WTC11 (cell line): Measurements from ENCODE around the gene GPD1.

Experiments used
- ATF2 ChIP-seq: sonication (generic); formaldehyde crosslinking; IDR thresholded peaks from 2 replicates; pipeline ENCODE4 v1.8.1; 2022; ENCODE audit warnings: low read depth, missing genetic modification reagents, borderline replicate concordance
- CREB1 ChIP-seq: sonication (generic); formaldehyde crosslinking; IDR thresholded peaks from 2 replicates; pipeline ENCODE4 v1.8.0; 2023; ENCODE audit warnings: mild to moderate bottlenecking, missing genetic modification reagents
- FOXJ3 ChIP-seq: sonication (generic); formaldehyde crosslinking; IDR thresholded peaks from 2 replicates; pipeline ENCODE4 v1.9.0; 2021; ENCODE audit warnings: missing genetic modification reagents, mild to moderate bottlenecking, borderline replicate concordance
- NR2C2 ChIP-seq: sonication (generic); formaldehyde crosslinking; IDR thresholded peaks from 2 replicates; pipeline ENCODE4 v1.8.0; 2022; ENCODE audit warnings: mild to moderate bottlenecking, missing genetic modification reagents
- NR3C1 ChIP-seq: sonication (generic); formaldehyde crosslinking; conservative IDR thresholded peaks from 2 replicates; pipeline ENCODE4 v1.8.1; 2023; ENCODE audit warnings: low read depth, mild to moderate bottlenecking, missing genetic modification reagents
- TF ChIP-seq, protein P1 (sequence below): fragments of 200-600 bp; IDR thresholded peaks from 2 replicates; pipeline ENCODE4 v1.8.0; 2022; ENCODE audit warnings: antibody characterized with exemption

- TF ChIP-seq NR2C2 = no peak
- TF ChIP-seq ATF2 = no peak
- no peak for TF ChIP-seq NR3C1 (CRISPR knock-in tag)
- TF ChIP-seq FOXJ3 = no peak
- TF ChIP-seq, protein P1, sequence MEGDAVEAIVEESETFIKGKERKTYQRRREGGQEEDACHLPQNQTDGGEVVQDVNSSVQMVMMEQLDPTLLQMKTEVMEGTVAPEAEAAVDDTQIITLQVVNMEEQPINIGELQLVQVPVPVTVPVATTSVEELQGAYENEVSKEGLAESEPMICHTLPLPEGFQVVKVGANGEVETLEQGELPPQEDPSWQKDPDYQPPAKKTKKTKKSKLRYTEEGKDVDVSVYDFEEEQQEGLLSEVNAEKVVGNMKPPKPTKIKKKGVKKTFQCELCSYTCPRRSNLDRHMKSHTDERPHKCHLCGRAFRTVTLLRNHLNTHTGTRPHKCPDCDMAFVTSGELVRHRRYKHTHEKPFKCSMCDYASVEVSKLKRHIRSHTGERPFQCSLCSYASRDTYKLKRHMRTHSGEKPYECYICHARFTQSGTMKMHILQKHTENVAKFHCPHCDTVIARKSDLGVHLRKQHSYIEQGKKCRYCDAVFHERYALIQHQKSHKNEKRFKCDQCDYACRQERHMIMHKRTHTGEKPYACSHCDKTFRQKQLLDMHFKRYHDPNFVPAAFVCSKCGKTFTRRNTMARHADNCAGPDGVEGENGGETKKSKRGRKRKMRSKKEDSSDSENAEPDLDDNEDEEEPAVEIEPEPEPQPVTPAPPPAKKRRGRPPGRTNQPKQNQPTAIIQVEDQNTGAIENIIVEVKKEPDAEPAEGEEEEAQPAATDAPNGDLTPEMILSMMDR = no peak
- TF ChIP-seq CREB1 = no peak
Measured at GRCh38 chr12:50084775-50085614, 18.8 kb upstream of the GPD1 start, which contains the start of gene SMARCD1.
